Globus pallidus (tissue), 1 donor: ENCODE results near the gene COL4A1.

Source experiments
- DNase-seq: peaks from one replicate; pipeline ENCODE4 v3.0.0-alpha.2; 2015; ENCODE audit warnings: low spot score

The COL4A1 gene

GRCh38 chr13:110197471-110197870 is 109.5 kb downstream of the COL4A1 start:
- DNase-seq: no peak

- DNase-seq: no peak
Measured at GRCh38 chr13:110197026-110197425, 109.9 kb downstream of the COL4A1 start.

GRCh38 chr13:110195547-110196485 is 111.1 kb downstream of the COL4A1 start:
- DNase-seq: no peak

GRCh38 chr13:110194451-110194850 is 112.5 kb downstream of the COL4A1 start:
- DNase-seq: no peak

- no peak for DNase-seq
Measured at GRCh38 chr13:110193491-110193890, 113.5 kb downstream of the COL4A1 start.

- no peak for DNase-seq
Measured at GRCh38 chr13:110192472-110192871, 114.5 kb downstream of the COL4A1 start.

- no peak for DNase-seq
Measured at GRCh38 chr13:110187641-110188161, 119.3 kb downstream of the COL4A1 start.

GRCh38 chr13:110186231-110186855 is 120.6 kb downstream of the COL4A1 start:
- no peak for DNase-seq

- DNase-seq: no peak
Measured at GRCh38 chr13:110185696-110186095, 121.3 kb downstream of the COL4A1 start.

- no peak for DNase-seq
Measured at GRCh38 chr13:110183910-110184309, 123.0 kb downstream of the COL4A1 start.

- DNase-seq: no peak
Measured at GRCh38 chr13:110182461-110182860, 124.5 kb downstream of the COL4A1 start.

GRCh38 chr13:110182003-110182402 is 125.0 kb downstream of the COL4A1 start:
- no peak for DNase-seq

- DNase-seq: no peak
Measured at GRCh38 chr13:110179857-110180147, 127.2 kb downstream of the COL4A1 start.

- DNase-seq: no peak
Measured at GRCh38 chr13:110179116-110179856, 127.7 kb downstream of the COL4A1 start.

- no peak for DNase-seq
Measured at GRCh38 chr13:110177790-110178189, 129.2 kb downstream of the COL4A1 start.

- DNase-seq: no peak
Measured at GRCh38 chr13:110176431-110176830, 130.5 kb downstream of the COL4A1 start.

- DNase-seq: no peak
Measured at GRCh38 chr13:110173247-110173818, 133.6 kb downstream of the COL4A1 start.

GRCh38 chr13:110170882-110171281 is 136.1 kb downstream of the COL4A1 start:
- DNase-seq: no peak

GRCh38 chr13:110170020-110170790 is 136.8 kb downstream of the COL4A1 start:
- no peak for DNase-seq

- DNase-seq: no peak
Measured at GRCh38 chr13:110168999-110169933, 137.7 kb downstream of the COL4A1 start.
